OCI-LY3 (cell line): Measurements from ENCODE around the gene SNTB2.

Source experiments
- H2AFZ ChIP-seq: fragments of 200-600, 300-600 bp; shearing (Covaris generic); 2 replicates; pipeline ENCODE4 v1.6.0; 2014; ENCODE audit warnings: antibody characterized with exemption, low read depth, low read length
- H3K27ac ChIP-seq: fragments of 200-600, 300-600 bp; sonication (generic); 2 replicates; pipeline ENCODE4 v1.5.1; 2014; ENCODE audit warnings: mild to moderate bottlenecking, low read length, moderate library complexity, mixed read lengths
- H3K27me3 ChIP-seq: fragments of 200-600, 300-600 bp; sonication (generic); 2 replicates; pipeline ENCODE4 v1.6.1; 2014; ENCODE audit warnings: low read depth, low read length, mixed read lengths
- H3K36me3 ChIP-seq: fragments of 200-600, 300-600 bp; sonication (generic); replicated peaks from 2 replicates; pipeline ENCODE3; 2014; ENCODE audit warnings: low read depth, low read length, mixed read lengths
- H3K4me1 ChIP-seq: fragments of 300-600, 200-600 bp; sonication (generic); 2 replicates; pipeline ENCODE4 v1.6.1; 2014; ENCODE audit warnings: low read length, mixed read lengths
- H3K4me2 ChIP-seq: fragments of 200-600, 300-600 bp; sonication (generic); 2 replicates; pipeline ENCODE4 v1.6.1; 2014; ENCODE audit warnings: low read length, mixed read lengths
- H3K4me3 ChIP-seq: fragments of 300-600, 200-600 bp; sonication (generic); 2 replicates; pipeline ENCODE4 v1.5.1; 2014; ENCODE audit warnings: antibody characterized with exemption, mild to moderate bottlenecking, low read length, moderate library complexity
- H3K79me2 ChIP-seq: fragments of 300-600, 200-600 bp; shearing (Covaris generic); 2 replicates; pipeline ENCODE4 v1.6.1; 2014; ENCODE audit warnings: mild to moderate bottlenecking, low read length, mixed read lengths
- H3K9ac ChIP-seq: fragments of 300-600, 200-600 bp; shearing (Covaris generic); 2 replicates; pipeline ENCODE4 v1.6.0; 2014; ENCODE audit warnings: mild to moderate bottlenecking, low read length, moderate library complexity
- H3K9me3 ChIP-seq: fragments of 200-600, 300-600 bp; shearing (Covaris generic); 2 replicates; pipeline ENCODE4 v1.6.1; 2014; ENCODE audit warnings: low read length, mixed read lengths; ENCODE audit not compliant: insufficient read depth
- H4K20me1 ChIP-seq: fragments of 200-600, 300-600 bp; sonication (generic); 2 replicates; pipeline ENCODE4 v1.6.1; 2016; ENCODE audit warnings: low read length, mixed read lengths; ENCODE audit not compliant: insufficient read depth
- EZH2phosphoT487 ChIP-seq: fragments of 200-600 bp; shearing (Covaris generic); IDR thresholded peaks from 2 replicates; pipeline ENCODE4 v1.6.1; 2018; ENCODE audit warnings: antibody characterized with exemption, mixed run types, low read depth
- TF ChIP-seq, protein P1 (sequence below): fragments of 200-600, 300-600 bp; sonication (generic); IDR thresholded peaks from 2 replicates; pipeline ENCODE4 v1.5.1; 2014; ENCODE audit warnings: antibody characterized with exemption, low read length, low read depth

The SNTB2 gene

DNA sequence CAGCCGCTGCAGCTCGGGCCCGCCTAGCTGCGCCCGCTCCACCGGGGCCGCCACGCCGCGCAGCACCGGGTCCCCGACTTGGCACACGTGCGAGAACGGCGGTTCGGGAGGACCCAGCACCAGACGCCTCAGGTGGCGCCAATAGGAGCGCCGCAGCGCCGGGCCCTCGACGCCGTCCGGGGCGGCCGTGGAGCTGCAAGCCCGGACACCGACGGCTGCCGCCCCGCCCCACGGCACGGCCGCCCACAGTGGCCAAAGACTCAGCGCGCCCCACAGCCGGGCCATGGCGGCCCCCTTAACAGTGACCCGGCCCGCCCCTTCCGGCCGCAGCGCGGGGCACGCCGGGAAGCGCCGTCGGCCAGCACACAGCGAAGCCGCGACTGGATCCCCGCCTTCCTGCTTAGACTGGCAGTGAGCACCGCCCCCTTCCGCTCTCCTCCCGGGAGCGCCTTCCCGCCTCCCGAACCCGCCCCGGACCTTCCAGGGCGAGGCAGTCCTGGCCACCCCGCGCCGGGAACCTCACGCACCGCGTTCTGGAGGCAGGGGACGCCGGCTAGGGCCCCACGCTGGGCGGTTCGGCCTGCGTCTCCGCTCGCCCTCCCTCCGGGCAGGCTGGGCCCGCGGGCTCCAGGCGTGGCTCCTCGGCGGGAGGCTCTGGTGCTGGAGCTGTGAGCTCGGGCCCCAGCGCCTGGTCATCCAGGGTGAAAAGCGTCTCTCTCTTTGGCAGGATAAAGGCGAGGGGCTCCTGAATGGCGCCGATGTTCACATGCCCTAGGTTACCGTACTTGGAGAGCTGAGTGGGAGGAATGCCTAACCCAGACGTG lies 143.5 kb downstream of the SNTB2 start, which contains the start of gene PDF:
Gene PDF (minus strand): TSS at position 303 of the 824 bp plus-strand sequence. CDS start 18 bp downstream, at position 285.
- H3K9ac ChIP-seq, result peak within 1 kb of the TSS; percentile 76
- no peaks in the 10 kb centered on the region for H3K27me3 ChIP-seq
- peak within 1 kb of the TSS; percentile 98 for H3K4me2 ChIP-seq
- peak within 1 kb of the TSS; percentile 87 for H3K4me3 ChIP-seq
- H3K27ac ChIP-seq, result peak within 1 kb of the TSS; percentile 60
- TF ChIP-seq, protein P1, sequence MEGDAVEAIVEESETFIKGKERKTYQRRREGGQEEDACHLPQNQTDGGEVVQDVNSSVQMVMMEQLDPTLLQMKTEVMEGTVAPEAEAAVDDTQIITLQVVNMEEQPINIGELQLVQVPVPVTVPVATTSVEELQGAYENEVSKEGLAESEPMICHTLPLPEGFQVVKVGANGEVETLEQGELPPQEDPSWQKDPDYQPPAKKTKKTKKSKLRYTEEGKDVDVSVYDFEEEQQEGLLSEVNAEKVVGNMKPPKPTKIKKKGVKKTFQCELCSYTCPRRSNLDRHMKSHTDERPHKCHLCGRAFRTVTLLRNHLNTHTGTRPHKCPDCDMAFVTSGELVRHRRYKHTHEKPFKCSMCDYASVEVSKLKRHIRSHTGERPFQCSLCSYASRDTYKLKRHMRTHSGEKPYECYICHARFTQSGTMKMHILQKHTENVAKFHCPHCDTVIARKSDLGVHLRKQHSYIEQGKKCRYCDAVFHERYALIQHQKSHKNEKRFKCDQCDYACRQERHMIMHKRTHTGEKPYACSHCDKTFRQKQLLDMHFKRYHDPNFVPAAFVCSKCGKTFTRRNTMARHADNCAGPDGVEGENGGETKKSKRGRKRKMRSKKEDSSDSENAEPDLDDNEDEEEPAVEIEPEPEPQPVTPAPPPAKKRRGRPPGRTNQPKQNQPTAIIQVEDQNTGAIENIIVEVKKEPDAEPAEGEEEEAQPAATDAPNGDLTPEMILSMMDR, result no peak
- no peak for TF ChIP-seq EZH2phosphoT487
- H2AFZ ChIP-seq, result no peak within 1 kb of the TSS
- no peaks in the 10 kb centered on the region for H3K9me3 ChIP-seq
- peaks cover 17% of the 10 kb centered on the region for H3K4me1 ChIP-seq
- peaks cover 28% of the 10 kb centered on the region for H4K20me1 ChIP-seq
- H3K79me2 ChIP-seq, result peaks cover 68% of the 10 kb centered on the region
- peaks cover 61% of the 10 kb centered on the region for H3K36me3 ChIP-seq

DNA sequence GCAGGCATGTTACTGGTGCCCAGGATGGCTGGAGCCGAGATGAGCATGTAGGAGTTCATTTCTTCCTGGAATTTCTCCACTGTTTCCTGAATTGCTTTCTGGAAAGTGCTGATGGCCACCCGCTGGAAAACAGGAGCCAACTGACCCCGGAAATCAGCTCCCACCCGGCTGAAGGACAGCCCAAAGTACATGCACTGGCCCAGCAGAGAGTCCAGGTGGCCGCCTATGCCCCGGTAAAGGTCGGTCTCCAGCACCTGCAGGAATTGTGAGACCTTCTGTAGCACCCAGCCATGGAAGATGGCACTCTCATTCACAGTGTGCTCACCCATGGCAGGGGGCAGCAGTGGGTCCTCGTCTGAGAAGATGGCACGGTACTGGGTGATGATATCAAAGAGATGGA lies 147.7 kb downstream of the SNTB2 start:
- Histone ChIP-seq H3K9ac (no peak overlapping the region), H3K4me2 (no peak overlapping the region), H4K20me1 (peaks cover under 1% of the 10 kb centered on the region; the same call in 1 of the 2 replicates), H3K4me1 (peaks cover 10% of the 10 kb centered on the region), H2AFZ (no peak overlapping the region), H3K4me3 (no peak overlapping the region), H3K27ac (no peak overlapping the region), H3K79me2 (peaks cover 53% of the 10 kb centered on the region), H3K27me3 (no peaks in the 10 kb centered on the region), H3K36me3 (peaks cover 32% of the 10 kb centered on the region), H3K9me3 (no peaks in the 10 kb centered on the region)
- TF ChIP-seq, protein P1, result no peak
- no peak for TF ChIP-seq EZH2phosphoT487

DNA sequence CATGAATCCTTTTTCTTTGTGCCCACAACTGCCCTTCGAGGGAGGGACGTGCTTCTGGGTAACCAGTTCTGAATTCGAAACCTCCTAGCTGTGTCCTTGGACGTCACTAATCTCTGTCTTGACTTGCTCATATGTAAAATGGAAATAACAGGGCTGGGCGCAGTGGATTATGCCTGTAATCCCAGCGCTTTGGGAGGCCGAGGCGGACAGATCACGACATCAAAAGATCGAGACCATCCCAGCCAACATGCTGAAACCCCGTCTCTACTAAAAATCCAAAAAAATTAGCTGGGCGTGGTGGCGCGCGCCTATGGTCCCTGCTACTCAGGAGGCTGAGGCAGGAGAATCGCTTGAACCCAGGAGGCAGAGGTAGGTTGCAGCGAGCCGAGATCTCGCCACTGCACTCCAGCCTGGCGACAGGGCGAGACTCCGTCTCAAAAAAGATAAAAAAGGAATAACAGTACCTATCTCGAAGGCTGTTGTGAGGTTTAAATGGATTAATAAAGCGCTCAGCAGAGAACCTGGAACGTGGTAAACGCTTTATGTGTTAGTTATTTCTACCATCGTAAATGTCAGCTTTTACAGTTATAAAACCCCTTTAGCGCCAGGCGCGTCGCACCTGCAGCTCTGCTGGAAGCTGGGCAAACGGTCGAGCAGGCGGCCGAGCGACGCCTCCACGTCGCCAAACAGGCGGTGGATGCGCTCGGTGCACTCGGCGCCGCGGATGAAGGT lies 151.8 kb downstream of the SNTB2 start:
- Histone ChIP-seq H3K9ac (peak overlapping the region; percentile 73), H3K9me3 (no peaks in the 10 kb centered on the region), H4K20me1 (no peaks in the 10 kb centered on the region), H3K79me2 (peaks cover 62% of the 10 kb centered on the region), H3K36me3 (peaks cover 37% of the 10 kb centered on the region), H3K27ac (peak overlapping the region; percentile 63), H3K4me1 (peaks cover 16% of the 10 kb centered on the region), H3K27me3 (no peaks in the 10 kb centered on the region), H3K4me2 (peak overlapping the region; percentile 69), H3K4me3 (peak overlapping the region; percentile 85), H2AFZ (peak overlapping the region; percentile 63; the same call in 1 of the 2 replicates)
- no peak for TF ChIP-seq EZH2phosphoT487
- TF ChIP-seq, protein P1, result no peak
